ENCODE data around the gene MTAP.

DNA sequence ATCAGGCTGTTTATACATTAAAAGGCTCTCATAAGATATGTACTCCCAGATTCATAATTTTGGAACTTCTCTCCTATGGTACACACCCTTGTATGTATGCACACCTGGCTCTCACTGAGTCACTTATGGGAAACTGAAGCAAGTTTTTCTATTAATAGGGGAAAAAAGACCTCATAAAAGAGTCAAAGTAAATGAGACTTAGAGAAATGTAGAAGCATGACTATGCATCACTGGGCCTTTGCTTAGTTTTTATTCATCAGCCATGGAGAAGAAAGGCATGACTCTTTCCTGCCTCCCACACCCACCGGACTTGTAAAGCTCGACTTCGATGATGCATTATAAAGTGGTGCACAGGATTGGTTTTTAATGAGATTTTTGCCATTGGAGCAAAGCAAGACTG, 28.2 kb downstream of the MTAP start:
- TF ChIP-seq CTCF (conservative IDR thresholded peaks at IDR 0.05; ENCODE audit: low read length) (no peak), EZH2phosphoT487 (IDR thresholded peaks at IDR 0.05; ENCODE audit: borderline replicate concordance) (no peak)
